ENCODE data around the gene ZNF30.

The ZNF30 gene

DNA sequence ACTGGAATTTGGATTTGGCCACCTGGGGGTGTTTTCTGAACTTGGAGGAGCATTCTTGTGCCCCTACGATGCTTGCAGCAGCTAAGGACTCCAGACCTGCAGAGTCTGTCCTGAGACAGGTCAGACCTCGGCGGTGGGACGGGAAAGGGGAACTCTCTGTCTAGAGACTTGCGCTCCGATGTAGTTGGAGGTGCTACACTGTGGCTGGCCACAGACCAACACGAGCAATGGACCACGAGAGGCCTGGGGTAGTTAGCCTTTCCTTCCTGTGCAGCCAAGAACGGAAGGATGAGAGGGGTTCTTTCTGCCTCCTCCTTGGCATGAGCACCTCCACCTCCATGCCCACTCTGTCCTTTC, 67.6 kb downstream of the ZNF30 start (continued):
- TF ChIP-seq, protein P1, sequence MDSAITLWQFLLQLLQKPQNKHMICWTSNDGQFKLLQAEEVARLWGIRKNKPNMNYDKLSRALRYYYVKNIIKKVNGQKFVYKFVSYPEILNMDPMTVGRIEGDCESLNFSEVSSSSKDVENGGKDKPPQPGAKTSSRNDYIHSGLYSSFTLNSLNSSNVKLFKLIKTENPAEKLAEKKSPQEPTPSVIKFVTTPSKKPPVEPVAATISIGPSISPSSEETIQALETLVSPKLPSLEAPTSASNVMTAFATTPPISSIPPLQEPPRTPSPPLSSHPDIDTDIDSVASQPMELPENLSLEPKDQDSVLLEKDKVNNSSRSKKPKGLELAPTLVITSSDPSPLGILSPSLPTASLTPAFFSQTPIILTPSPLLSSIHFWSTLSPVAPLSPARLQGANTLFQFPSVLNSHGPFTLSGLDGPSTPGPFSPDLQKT (IDR thresholded peaks at IDR 0.05; ENCODE audit: borderline replicate concordance, low read depth, low read length), result no peak
- TF ChIP-seq ZNF768 (tag by site-specific recombination; IDR thresholded peaks at IDR 0.05) (no peak), ZNF555 (tag by site-specific recombination; conservative IDR thresholded peaks at IDR 0.05) (no peak), ZNF23 (tag by site-specific recombination; IDR thresholded peaks at IDR 0.05; ENCODE audit: borderline replicate concordance) (no peak), ZNF266 (tag by site-specific recombination; IDR thresholded peaks at IDR 0.05; ENCODE audit: low read depth) (no peak), MZF1 (tag by site-specific recombination; IDR thresholded peaks at IDR 0.05; ENCODE audit: borderline replicate concordance) (no peak)
- TF ChIP-seq, protein P2, sequence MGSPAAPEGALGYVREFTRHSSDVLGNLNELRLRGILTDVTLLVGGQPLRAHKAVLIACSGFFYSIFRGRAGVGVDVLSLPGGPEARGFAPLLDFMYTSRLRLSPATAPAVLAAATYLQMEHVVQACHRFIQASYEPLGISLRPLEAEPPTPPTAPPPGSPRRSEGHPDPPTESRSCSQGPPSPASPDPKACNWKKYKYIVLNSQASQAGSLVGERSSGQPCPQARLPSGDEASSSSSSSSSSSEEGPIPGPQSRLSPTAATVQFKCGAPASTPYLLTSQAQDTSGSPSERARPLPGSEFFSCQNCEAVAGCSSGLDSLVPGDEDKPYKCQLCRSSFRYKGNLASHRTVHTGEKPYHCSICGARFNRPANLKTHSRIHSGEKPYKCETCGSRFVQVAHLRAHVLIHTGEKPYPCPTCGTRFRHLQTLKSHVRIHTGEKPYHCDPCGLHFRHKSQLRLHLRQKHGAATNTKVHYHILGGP (tag by site-specific recombination; IDR thresholded peaks at IDR 0.05), result no peak
